ENCODE data around the gene FZD4.
"Not testable (repeated sequence)": the region's sequence is repeated elsewhere in the genome, so short reads cannot be mapped to it uniquely, and the experiment has no call there.

FZD4 gene

GRCh38 chr11:86977441-86978050 is 22.4 kb upstream of the FZD4 start:
- no peak for DNase-seq

- no peak for DNase-seq
These were observed 17.5 kb upstream of the FZD4 start for GRCh38 chr11:86972734-86973133.

- DNase-seq = no peak
These were observed 14.1 kb upstream of the FZD4 start for GRCh38 chr11:86969258-86969657.

- not testable (repeated sequence) for DNase-seq
These were observed 12.4 kb upstream of the FZD4 start for GRCh38 chr11:86967601-86968000.

GRCh38 chr11:86957976-86958646 is 2.9 kb upstream of the FZD4 start:
- DNase-seq = no peak

GRCh38 chr11:86956905-86957195 is 1.7 kb upstream of the FZD4 start:
- DNase-seq = no peak

GRCh38 chr11:86955111-86955360 is 159 bp downstream of the FZD4 start:
- DNase-seq = peak in 2 of 56 donors; percentile 42 to 65

- peak in 9 of 56 donors; percentile 6 to 56 (median 30) for DNase-seq
These were observed 705 bp downstream of the FZD4 start for GRCh38 chr11:86954269-86955110.

- no peak for DNase-seq
These were observed 2.8 kb downstream of the FZD4 start for GRCh38 chr11:86952221-86952875.

- no peak for DNase-seq
These were observed 3.5 kb downstream of the FZD4 start for GRCh38 chr11:86951706-86952105.

GRCh38 chr11:86950661-86950995 is 4.6 kb downstream of the FZD4 start:
- DNase-seq = no peak

- DNase-seq = no peak
These were observed 5.1 kb downstream of the FZD4 start for GRCh38 chr11:86949995-86950660.

- DNase-seq = no peak
These were observed 6.5 kb downstream of the FZD4 start for GRCh38 chr11:86948733-86949132.

GRCh38 chr11:86947541-86947940 is 7.7 kb downstream of the FZD4 start:
- DNase-seq = no peak

- not testable (repeated sequence) for DNase-seq
These were observed 11.7 kb downstream of the FZD4 start for GRCh38 chr11:86943505-86943904.

- DNase-seq = no peak
These were observed 13.2 kb downstream of the FZD4 start for GRCh38 chr11:86941871-86942599.

GRCh38 chr11:86941077-86941870 is 13.9 kb downstream of the FZD4 start:
- no peak for DNase-seq

GRCh38 chr11:86940122-86940777 is 14.9 kb downstream of the FZD4 start:
- DNase-seq = no peak
